ENCODE measurements around the gene CNBP.

DNA sequence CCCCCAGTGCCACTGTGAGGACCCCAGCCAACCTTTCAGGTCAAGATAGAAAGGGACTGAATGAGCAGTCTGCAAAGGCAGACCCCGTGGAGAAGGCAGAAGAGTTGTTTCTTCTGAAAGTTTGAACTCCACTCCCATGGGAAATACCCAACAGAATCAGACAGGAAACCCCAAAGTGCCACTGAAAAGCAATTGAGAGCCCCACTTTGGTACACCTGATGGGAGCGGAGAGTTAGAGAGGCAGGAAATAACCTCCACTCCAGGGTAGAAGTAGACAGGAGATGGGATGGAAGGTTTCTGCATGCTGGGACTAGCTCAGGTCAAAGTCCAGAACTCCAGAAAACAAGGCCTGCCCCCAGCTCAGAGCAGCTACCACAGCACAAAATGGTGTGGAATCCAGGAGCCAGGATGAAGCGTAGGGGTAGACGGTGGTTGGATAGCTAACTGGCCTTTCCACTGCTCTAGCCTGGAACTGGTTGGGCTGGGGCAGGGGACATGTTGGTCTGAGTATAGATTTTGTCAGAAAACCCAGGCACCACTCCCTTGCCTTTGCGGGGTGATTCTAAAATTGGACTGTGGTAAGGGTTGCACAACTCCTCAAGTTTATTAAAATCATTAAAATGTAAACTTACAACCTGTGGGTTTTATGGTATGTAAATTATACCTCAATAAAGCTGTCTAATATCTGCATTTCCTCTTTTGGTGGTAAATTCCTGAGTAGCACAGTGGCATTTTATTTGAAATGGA lies 60.2 kb downstream of the CNBP start:
- TF ChIP-seq, protein P1, sequence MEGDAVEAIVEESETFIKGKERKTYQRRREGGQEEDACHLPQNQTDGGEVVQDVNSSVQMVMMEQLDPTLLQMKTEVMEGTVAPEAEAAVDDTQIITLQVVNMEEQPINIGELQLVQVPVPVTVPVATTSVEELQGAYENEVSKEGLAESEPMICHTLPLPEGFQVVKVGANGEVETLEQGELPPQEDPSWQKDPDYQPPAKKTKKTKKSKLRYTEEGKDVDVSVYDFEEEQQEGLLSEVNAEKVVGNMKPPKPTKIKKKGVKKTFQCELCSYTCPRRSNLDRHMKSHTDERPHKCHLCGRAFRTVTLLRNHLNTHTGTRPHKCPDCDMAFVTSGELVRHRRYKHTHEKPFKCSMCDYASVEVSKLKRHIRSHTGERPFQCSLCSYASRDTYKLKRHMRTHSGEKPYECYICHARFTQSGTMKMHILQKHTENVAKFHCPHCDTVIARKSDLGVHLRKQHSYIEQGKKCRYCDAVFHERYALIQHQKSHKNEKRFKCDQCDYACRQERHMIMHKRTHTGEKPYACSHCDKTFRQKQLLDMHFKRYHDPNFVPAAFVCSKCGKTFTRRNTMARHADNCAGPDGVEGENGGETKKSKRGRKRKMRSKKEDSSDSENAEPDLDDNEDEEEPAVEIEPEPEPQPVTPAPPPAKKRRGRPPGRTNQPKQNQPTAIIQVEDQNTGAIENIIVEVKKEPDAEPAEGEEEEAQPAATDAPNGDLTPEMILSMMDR (IDR thresholded peaks at IDR 0.05; ENCODE audit: low read length), result no peak
- no peak for TF ChIP-seq EZH2 (IDR thresholded peaks at IDR 0.05; ENCODE audit: borderline replicate concordance, low read length)
